PFSK-1 (cell line): Measurements from ENCODE around the gene MED9.

Experiments
- FOXP2 ChIP-seq: optimal IDR thresholded peaks from 2 replicates; pipeline ENCODE3; 2011; ENCODE audit warnings: borderline replicate concordance, control low read depth, inconsistent platforms; ENCODE audit not compliant: insufficient read depth; ENCODE audit errors: extremely low read length, extremely low read depth
- POLR2AphosphoS5 ChIP-seq: IDR thresholded peaks from 2 replicates; pipeline ENCODE4 v1.6.1; 2012; ENCODE audit warnings: low read depth, mild to moderate bottlenecking, control low read depth, low read length, moderate library complexity
- REST ChIP-seq, 2 experiments: IDR thresholded peaks; 2 replicates each; pipeline versions ENCODE4 v1.6.1 to v1.8.0; 2011 to 2012; ENCODE audit warnings: low read depth in 2 of 2, low read length in 2 of 2, control low read depth in 1 of 2, inconsistent platforms in 1 of 2, mild to moderate bottlenecking in 1 of 2, moderate library complexity in 1 of 2; ENCODE audit not compliant: insufficient read depth in 1 of 2
- TAF1 ChIP-seq: IDR thresholded peaks from 2 replicates; pipeline ENCODE4 v1.6.1; 2012; ENCODE audit warnings: low read length, control low read depth, borderline replicate concordance; ENCODE audit not compliant: insufficient read depth

- TF ChIP-seq FOXP2 (no peak), TAF1 (no peak), POLR2AphosphoS5 (no peak), REST (IDR thresholded peaks at IDR 0.05; ENCODE audit: insufficient read depth in 1 of 2, low read depth in 2 of 2, low read length in 2 of 2) (no peak)
Measured at GRCh38 chr17:17539591-17539990, 62.8 kb downstream of the MED9 start.
